GM23338 (cell line): ENCODE measurements around the gene FAM171A1.

Source experiments
- CREB1 ChIP-seq: fragments of 250-450 bp; sonication (Bioruptor Pico); IDR thresholded peaks from 2 replicates; pipeline ENCODE4 v1.5.0; 2020; ENCODE audit warnings: low read depth, mild to moderate bottlenecking, moderate library complexity
- CTCF ChIP-seq, 2 experiments: fragments of 200-600 bp in 1 of 2; sonication (generic) in 1 of 2; conservative IDR thresholded peaks; 2 replicates each; pipeline versions ENCODE4 v1.5.1 to v1.6.1; 2016 to 2017; ENCODE audit warnings: antibody characterized with exemption in 2 of 2, low read depth in 2 of 2, mild to moderate bottlenecking in 2 of 2, moderate library complexity in 1 of 2
- ETS1 ChIP-seq: IDR thresholded peaks from 2 replicates; pipeline ENCODE4 v1.6.1; 2016; ENCODE audit warnings: antibody characterized with exemption
- EZH2 ChIP-seq: fragments of 200-600 bp; sonication (generic); IDR thresholded peaks from one replicate; pipeline ENCODE4 v1.8.0; 2017; ENCODE audit warnings: antibody characterized with exemption, mild to moderate bottlenecking, low read depth; ENCODE audit not compliant: unreplicated experiment
- EZH2phosphoT487 ChIP-seq: fragments of 200-600 bp; sonication (generic); IDR thresholded peaks from one replicate; pipeline ENCODE4 v1.8.1; 2018; ENCODE audit warnings: antibody characterized with exemption; ENCODE audit not compliant: unreplicated experiment
- JUNB ChIP-seq: IDR thresholded peaks from one replicate; pipeline ENCODE4 v1.6.1; 2016; ENCODE audit warnings: antibody characterized with exemption; ENCODE audit not compliant: unreplicated experiment
- NANOG ChIP-seq: IDR thresholded peaks from 2 replicates; pipeline ENCODE4 v1.6.1; 2016; ENCODE audit warnings: antibody characterized with exemption, borderline replicate concordance
- POLR2AphosphoS5 ChIP-seq: IDR thresholded peaks from 2 replicates; pipeline ENCODE4 v1.6.1; 2016; ENCODE audit warnings: antibody characterized with exemption, low read depth
- REST ChIP-seq: IDR thresholded peaks from one replicate; pipeline ENCODE4 v1.6.1; 2018; ENCODE audit warnings: antibody characterized with exemption; ENCODE audit not compliant: unreplicated experiment
- STAT1 ChIP-seq: IDR thresholded peaks from one replicate; pipeline ENCODE4 v1.6.1; 2016; ENCODE audit warnings: antibody characterized with exemption; ENCODE audit not compliant: unreplicated experiment

- no peak for TF ChIP-seq CTCF (conservative IDR thresholded peaks at IDR 0.05; ENCODE audit: low read depth in 2 of 2)
- no peak for TF ChIP-seq REST
- no peak for TF ChIP-seq NANOG
- TF ChIP-seq POLR2AphosphoS5: no peak
- no peak for TF ChIP-seq JUNB
- TF ChIP-seq EZH2: no peak
- TF ChIP-seq EZH2phosphoT487: no peak
- no peak for TF ChIP-seq CREB1 (CRISPR knock-in tag)
- no peak for TF ChIP-seq STAT1
- no peak for TF ChIP-seq ETS1
Observed at GRCh38 chr10:15225511-15225910, 145.6 kb downstream of the FAM171A1 start.
